GM20431 (cell line): ENCODE measurements around the gene FNBP1.
"Not testable (repeated sequence)": the region's sequence is repeated elsewhere in the genome, so short reads cannot be mapped to it uniquely, and the experiment has no call there.

Experiments used
- in situ Hi-C: fragments of 300-500 bp; cut with MseI, MboI; formaldehyde crosslinking; loops from one replicate; pipeline ENCODE4 v1.15.0; 2020; ENCODE audit warnings: low sequenced_read_pairs; ENCODE audit not compliant: unreplicated experiment

Gene FNBP1

DNA sequence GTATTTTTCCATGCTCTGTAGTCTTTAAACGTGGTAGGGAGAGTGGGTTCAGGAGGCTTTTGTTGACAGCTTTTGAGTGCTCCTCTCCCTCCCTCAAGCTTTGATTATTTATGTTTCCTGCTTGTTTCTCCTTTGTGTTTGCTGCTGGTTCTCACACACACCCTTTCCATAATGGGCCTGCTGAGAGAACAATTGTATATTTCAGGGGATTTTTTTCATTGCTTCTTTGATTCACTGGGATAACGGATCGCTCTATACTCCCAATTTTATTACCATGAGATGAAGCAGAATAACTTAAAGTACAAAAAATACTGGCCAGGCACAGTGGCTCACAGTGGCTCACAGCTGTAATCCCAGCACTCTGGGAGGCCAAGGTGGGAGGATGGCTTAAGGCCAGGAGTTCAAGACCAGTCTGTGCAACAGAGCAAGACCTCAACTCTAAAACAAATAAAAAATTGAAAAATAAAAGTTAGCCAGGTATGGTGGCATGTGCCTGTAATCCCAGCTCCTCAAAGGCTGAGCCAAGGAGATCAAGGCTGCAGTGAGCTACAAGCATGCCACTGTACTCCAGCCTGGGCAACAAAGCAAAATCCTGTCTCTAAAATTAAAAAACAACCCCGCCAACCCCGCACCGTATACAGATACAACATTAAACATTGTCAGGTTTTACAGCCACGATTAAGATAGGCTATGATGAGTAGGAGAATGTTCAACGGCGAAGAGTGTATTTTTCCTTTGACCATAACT, 140.8 kb downstream of the FNBP1 start:
- in situ Hi-C loops, result no loop called here

DNA sequence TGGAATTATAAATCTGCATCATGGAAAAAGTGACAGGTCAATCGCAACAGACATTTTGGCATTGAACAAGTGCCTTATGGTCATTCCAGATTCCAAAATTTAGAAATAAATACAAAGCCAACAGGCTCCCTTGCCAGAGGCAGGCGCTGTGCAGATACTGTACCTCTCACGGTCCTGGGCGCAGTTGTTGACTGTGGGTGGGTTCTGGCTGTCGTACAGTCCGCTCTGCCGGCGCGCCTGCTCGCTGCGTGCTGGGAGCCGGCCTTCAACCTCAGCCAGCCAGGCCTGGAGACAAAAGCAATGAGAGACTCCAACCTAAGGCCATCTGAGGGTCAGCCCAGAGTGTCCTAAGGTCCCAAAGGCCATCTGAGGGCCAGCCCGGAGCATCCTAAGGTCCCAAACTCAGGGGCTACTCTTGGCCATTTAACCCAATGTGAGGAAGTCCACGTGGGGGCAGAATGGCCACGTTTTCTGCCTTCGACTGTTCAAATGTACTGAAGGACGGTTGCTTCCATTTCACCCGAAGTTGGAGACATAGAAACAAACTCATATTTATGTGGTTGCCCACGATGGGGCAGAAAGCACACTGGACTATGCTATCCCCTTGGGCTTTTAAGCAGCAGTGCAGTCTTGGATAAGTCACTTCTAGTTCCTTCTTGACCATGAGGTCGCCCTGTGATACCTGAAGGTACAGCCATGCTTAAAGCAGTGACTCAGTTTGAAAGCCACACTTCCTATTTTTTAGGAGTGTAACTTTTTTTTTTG, 142.5 kb downstream of the FNBP1 start:
- in situ Hi-C loops, result no loop called here

DNA sequence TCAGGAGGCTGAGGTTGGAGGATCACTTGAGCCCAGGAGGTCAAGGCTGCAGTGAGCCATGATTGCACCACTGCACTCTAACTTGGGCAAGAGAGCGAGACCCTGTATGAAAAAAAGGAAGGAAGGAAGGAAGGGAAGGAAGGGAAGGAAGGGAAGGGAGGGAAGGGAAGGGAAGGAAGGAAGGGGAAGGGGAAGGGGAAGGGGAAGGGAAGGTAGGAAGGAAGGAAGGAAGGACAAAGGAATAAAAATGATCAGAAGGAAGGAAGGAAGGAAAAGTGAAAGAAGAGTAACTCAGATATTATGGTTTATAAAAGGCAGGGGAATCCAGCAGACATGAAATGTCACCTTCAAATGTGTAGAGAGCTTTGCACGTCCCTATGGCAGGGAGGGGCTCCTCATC, 143.4 kb downstream of the FNBP1 start:
- in situ Hi-C loops, result no loop called here

DNA sequence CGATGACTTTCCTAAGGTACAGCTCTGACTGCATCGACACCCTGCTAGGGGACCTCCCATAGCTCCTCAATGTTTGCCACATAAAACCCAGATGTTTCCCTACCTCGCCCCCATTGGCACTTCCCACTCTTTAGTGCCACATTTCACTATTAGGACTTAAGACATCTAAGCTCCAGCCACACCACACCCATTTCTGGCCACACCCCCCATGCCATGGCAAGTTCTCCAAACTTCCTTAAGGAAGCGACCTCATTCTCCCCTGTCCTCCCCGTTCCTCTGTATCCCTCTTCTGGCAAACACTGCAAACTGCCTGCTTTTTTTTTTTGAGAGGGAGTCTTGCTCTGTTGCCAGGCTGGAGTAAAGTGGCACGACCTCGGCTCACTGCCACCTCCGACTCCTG, 144.8 kb downstream of the FNBP1 start:
- in situ Hi-C loops, result no loop called here

DNA sequence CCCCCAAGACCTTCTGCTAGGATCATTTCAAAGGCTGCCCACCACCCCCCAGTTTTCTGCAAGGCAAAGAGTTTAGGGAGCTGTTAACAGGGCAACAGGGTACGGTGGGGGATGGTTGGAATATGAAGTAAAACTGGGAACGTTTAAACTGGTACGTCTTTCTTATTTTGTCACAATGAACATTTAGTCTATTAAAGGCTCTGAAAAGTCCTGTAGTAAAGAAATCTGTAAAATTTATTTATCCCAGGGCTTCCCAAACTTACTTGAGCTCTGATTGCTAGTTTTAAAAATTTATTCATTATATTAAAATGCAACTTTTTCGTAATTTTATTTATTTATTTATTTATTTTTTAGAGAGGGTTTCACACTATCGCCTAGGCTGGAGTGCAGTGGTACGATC, 145.7 kb downstream of the FNBP1 start:
- in situ Hi-C loops, result no loop called here

DNA sequence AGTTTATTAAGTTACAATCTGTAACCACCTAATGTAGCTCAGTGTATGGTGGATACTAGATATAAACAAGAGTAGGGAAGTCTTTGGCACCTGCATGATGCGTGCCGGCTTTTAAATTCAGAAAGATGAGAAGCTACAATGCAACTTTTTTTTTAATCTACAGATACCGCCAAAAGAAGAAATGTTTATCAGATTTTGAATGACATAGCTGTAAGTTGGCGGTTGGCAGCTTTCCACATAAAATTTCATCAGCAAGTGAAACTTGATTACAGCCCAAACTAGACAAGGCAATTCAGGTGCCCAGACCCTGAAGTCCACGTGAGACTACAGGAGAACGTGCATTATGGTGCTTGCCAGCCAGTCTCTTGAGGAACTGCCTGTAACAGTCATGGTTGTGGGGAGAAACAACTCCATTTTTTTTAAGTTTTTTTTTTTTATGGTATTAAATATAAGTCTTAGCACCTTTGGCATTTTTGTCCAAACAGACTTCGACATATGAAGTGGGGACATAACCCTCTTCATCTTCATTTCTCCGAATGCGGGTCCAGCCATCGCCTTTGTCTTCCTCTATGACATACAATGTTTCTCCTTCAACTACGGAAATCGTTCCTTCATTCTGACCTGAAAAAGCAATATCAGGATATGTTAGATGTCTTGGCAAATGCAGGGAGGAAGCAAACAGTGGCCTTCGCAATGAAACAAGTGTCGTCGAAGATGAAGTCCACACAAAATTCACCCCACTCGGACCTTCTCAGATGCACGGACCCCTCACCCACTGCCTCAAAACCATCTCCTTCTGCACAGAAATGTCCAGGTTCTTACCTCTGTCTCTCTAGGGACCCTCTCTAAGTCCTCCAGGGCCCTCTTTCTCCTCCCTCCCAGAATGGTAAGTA, 147.4 kb downstream of the FNBP1 start:
- in situ Hi-C loops, result no loop called here

DNA sequence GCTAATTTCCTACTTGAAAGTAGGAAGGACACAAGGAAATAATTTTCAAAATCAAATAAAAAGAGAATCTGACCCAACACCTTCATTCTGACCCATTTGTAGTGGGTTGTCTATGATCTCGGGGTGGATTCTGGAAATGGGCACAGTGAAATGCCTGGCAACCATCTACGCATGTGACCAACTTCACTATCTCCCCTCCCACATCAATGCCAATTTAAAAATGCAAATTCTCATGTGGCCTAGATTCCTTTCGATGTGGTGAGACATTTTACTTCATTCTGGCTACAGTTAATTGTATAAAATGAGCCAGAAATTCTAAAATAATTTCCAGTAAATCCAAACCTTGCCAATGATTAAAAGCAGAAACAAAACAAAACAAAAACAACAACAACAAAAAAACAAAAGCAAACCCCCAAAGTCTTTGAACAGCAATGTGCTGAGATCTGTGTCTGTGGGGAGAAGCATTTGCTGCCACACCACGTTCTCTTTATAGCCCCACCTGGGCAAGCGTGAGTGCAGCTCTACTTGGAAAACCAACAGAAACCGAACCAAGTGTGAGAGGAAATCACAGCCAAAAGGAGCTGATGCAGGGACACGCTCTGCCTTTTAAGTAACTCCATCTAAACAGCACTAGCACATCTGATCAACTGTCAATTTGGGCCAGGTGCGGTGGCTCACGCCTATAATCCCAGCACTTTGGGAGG, 148.7 kb downstream of the FNBP1 start:
- in situ Hi-C loops, result no loop called here

DNA sequence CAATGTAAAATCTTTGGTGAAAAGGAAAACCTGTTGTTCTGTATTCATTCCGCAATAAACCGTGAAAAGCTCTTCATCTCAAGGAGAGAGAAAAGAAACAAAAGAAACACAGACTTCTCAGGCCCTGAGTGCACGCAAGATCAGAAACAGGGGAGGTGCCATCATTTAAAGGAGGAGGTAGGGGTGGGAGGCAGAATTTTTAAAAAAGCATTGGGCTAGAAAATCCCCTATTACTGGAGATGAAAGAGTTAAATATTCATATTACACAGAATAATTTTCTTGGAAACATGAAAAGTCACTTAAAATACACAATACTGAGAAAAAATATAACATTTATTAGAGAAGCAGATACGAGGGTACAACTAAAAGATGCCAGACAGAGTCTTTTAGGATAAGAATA, 151.4 kb downstream of the FNBP1 start:
- in situ Hi-C loops, result no loop called here

DNA sequence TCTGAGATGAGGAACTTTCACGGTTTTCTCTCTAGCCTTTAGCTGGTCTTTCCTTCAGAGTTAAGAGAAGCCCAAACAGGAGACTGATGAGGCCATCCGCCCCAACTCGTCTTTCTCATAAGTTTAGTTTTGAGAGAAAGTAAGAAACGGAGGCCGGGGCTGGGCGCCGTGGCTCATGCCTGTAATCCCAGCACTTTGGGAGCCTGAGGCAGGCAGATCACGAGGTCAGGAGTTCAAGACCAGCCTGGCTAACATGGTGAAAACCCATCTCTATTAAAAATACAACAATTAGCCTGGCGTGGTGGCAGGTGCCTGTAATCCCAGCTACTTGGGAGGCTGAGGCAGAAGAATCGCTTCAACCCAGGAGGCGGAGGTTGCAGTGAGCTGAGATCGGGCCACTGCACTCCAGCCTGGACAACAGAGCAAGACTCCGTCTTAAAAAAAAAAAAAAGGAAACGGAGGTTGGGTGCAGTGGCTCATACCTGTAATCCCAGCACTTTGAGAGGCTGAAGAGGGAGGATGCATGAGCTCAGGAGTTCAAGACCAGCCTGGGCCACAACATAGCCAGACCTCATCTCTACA, 152.2 kb downstream of the FNBP1 start:
- in situ Hi-C loops, result not testable (repeated sequence)

DNA sequence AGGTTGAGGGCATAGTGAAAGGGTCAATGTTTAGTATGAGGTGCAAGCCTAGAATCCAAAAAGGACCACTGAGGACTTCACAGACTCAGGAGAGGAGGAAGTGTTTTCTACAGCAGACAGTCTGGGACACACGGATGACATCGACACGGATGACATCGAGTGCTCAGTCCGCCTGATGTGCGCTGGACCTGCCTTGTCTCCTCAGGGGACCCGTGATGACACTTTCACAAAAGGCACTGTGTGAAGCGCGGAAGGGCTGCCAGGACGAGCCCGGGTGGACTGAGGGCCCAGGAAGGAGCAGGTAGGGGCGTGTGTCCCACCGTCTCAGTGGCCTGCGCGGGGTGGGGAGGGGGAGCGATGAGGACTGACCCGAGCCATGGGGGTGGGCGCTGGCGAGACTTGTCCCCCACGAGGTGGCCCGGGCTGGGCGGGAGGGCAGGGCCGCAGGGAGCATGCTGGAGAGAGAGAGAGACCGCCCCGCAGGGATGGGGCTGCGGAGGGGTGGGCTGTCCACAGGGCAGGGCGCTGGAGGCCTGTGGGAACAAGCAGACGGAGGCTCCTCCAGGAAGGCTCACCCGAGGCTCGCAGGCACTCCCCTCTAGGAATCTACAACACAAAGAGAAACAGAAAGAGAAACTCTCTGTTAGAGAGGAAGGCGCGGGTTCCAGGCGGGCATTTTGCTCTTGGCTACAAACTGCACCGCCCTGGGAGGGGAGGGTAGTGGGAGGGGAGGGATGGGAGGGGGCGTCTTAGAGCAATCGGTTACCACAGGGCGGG, 152.9 kb downstream of the FNBP1 start:
- in situ Hi-C loops, result no loop called here

DNA sequence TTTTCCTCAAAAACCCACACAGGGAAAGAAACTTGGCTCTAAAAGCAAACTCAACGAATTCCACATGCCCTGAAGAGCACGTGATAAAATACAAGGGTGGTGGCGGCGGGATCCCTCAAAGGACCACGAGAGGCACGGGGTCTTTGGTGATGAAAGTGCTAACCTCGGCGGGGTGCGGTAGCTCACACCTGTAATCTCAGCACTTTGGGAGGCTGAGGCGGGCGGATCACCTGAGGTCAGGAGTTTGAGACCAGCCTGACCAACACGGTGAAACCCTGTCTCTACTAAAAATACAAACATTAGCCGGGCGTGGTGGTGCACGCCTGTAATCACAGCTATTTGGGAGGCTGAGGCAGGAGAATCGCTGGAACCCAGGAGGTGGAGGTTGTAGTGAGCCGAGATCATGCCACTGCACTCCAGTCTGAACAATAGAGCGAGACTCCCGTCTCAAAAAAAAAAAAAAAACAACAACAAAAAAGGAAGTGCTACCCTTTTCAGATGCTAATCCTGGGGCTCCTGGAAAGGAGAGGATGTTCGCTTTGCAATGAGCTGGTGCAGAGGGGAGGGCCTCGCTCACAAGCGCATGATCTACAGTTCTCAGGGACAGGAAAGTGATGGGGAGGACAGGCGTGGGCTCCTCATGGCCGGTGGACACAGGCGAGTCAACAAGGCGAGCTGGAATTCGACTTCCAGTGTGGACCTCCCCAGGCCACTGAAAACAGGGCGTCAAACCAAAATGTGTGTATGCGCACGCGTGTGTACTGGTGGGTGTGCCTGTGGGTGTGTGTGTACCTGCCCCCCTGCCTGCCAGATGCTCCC, 153.7 kb downstream of the FNBP1 start:
- in situ Hi-C loops, result no loop called here

DNA sequence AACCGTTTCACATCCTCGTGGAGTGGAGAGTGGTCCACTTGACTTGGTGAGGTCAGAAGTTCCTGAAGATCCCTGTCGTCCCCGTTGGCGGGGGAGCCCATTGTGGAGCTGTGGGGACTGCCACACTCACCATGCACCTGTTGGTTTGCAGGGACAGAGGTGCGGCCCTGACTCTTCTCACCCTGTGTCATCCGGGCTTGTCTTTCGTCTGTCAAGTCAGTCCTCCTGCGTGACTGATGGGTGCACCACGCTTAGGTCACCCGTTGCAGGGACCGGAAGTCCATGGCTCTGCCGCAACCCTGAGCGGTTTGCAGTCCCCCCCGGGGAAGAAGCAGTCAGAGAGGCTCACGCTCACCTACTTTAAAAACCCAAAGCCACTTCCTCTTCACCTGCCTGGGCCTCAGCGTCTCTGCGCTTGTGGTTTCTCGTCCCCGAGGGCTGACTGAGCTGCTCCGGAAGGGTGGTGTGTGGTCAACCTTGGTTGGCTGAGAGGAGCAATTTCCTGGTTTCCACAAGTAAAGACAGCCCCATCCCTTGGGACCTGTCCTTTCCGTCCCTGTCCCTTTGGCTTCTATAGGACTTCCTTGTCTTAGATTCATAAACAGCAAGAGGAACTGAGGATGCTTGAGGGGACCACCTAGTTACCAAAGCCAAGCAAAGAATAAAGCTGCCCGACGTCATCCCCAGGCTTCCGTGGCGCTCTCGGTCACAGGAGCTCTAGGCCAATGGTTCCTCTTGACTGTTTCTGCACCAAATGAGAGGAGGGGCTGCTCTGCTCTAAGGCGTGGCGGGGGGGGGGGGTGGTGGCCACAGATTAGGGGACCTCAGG, 154.5 kb downstream of the FNBP1 start:
- in situ Hi-C loops, result no loop called here

DNA sequence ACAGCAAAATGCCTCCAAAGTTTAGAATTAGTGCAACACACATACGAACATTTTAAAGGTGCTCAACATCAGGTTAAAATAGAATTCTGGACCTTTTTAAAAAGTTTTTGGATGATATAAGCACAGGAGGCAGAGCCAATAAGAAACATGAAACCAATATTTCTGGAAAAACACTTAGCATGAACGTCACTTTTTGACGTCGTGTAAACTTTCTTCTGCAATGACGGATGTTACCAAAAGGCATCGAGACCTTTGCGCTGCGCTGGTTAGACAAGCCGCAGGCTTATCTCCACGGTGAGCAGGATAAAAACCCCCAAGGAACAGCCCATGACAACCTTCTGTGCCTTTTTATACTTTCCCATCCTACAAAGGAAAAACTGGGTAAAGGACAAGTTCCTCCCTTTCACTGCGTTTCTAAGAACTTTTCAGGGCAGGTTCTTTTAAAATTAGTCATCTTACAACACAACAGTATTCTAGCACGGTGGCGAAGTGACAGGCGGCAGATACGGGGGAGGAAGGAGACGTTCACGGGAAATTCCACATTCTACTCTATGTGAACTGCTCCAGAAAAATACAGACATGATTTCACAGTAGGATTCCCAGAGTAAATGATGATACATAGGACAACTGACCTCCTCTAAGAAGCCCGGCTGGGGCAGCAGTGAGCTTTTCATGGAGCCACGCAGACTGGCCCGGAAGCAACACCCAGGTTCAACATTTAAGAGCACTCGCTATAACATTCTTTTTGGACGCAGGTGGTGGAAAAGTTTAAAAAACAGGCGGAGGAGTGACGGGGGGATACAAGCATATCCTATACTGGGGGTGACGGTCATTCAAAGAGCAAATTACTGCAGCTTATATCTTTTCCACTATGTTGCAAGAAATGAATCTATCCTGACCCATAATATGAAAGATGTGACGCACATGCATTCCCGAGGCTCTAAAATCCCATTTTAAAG, 155.4 kb downstream of the FNBP1 start:
- in situ Hi-C loops, result no loop called here

DNA sequence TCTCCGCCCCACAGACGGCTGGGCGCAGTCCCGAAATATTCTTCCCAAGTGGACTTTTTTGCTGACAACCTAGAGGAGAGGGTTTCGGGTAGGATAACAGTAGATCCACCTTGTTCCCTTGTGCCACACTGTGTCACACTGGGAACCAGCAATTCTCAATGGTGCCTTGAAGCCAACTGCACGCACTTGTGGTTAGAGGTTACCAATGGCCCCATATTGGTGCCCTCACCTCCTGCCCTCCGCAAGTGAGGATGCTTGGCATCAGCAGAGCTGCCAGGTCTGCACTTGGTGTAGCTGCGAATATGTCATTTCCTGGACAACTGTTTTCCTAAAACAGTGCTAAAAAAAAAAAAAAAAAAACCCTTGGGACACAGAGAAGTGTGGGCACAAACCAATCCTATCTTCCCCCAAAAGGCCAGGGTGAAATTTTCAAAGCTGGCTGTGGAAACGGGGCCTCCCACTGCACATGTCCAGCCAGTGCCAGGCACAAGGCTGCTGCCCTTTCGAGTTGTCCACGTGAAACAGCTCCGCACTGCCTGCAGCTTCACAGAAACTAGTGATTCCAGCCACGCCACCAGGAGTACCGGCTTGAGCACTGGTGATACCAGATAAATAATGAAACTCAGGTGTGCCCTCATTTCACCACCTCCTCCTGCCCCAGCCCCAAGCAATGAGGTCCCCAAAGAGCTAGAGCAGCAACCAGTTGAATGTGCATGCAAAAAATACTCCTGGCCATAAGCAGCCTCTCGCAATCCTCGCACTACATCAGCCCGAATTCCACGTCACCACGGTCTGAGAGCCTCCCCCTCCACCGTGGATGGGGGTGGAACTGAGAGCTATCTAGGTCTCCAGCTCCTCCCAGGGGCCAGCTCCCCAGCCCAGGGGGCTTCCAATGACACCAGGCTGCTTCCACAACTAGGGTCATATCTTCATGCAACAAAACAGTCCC, 156.5 kb downstream of the FNBP1 start:
- in situ Hi-C loops, result no loop called here

DNA sequence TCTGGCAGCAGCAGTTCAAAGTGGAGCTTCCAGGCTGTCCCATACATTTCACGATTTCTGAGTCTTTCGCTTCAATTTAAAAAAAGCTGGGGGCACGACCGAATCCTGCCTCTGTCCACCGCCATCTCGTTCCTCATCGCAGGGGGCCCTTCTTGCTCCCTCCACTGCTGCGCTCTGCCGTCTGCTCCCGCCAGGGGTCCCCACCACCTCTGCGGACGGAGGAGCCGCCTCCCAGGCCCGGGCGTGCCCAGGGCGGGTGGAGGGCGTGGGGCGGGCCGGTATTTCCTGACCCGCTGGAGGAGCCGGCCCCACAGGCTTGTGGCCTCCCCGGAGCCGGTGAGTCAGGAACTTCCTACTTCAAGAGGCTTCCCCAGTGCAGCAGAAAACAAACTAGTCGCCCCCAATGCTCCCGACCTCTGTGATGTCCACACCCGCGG, 157.3 kb downstream of the FNBP1 start:
- in situ Hi-C loops, result no loop called here
